ENCODE results near the gene SLIT3.

SLIT3 gene

GRCh38 chr5:168675883-168676408 lies 625.0 kb downstream of the SLIT3 start:
- DNase-seq (ENCODE audit: low read depth, low spot score): no peak

GRCh38 chr5:168674893-168675482 lies 626.0 kb downstream of the SLIT3 start:
- no peak for DNase-seq (ENCODE audit: low read depth, low spot score)

- no peak for DNase-seq (ENCODE audit: low read depth, low spot score)
These were observed 628.1 kb downstream of the SLIT3 start for GRCh38 chr5:168672888-168673287.

- no peak for DNase-seq (ENCODE audit: low read depth, low spot score)
These were observed 628.9 kb downstream of the SLIT3 start for GRCh38 chr5:168672016-168672415.

GRCh38 chr5:168670881-168671575 lies 629.9 kb downstream of the SLIT3 start:
- no peak for DNase-seq (ENCODE audit: low read depth, low spot score)

- no peak for DNase-seq (ENCODE audit: low read depth, low spot score)
These were observed 631.1 kb downstream of the SLIT3 start for GRCh38 chr5:168669668-168670378.

GRCh38 chr5:168669156-168669555 lies 631.8 kb downstream of the SLIT3 start:
- no peak for DNase-seq (ENCODE audit: low read depth, low spot score)

- DNase-seq (ENCODE audit: low read depth, low spot score): no peak
These were observed 632.9 kb downstream of the SLIT3 start for GRCh38 chr5:168668078-168668477.

GRCh38 chr5:168667301-168667840 lies 633.6 kb downstream of the SLIT3 start:
- DNase-seq (ENCODE audit: low read depth, low spot score): no peak

GRCh38 chr5:168666356-168666755 lies 634.6 kb downstream of the SLIT3 start:
- DNase-seq (ENCODE audit: low read depth, low spot score): no peak

GRCh38 chr5:168663276-168664004 lies 637.5 kb downstream of the SLIT3 start:
- no peak for DNase-seq (ENCODE audit: low read depth, low spot score)

- DNase-seq (ENCODE audit: low read depth, low spot score): no peak
These were observed 639.1 kb downstream of the SLIT3 start for GRCh38 chr5:168661593-168662485.

- DNase-seq (ENCODE audit: low read depth, low spot score): no peak
These were observed 640.2 kb downstream of the SLIT3 start for GRCh38 chr5:168660691-168661090.

GRCh38 chr5:168659286-168659847 lies 641.6 kb downstream of the SLIT3 start:
- DNase-seq (ENCODE audit: low read depth, low spot score): no peak

- no peak for DNase-seq (ENCODE audit: low read depth, low spot score)
These were observed 642.5 kb downstream of the SLIT3 start for GRCh38 chr5:168658394-168658793.

GRCh38 chr5:168656633-168657032 lies 644.3 kb downstream of the SLIT3 start:
- peak; percentile 63 for DNase-seq (ENCODE audit: low read depth, low spot score)

GRCh38 chr5:168655316-168655715 lies 645.6 kb downstream of the SLIT3 start:
- DNase-seq (ENCODE audit: low read depth, low spot score): no peak

GRCh38 chr5:168654211-168654721 lies 646.7 kb downstream of the SLIT3 start:
- DNase-seq (ENCODE audit: low read depth, low spot score): peak; percentile 51

- DNase-seq (ENCODE audit: low read depth, low spot score): no peak
These were observed 647.3 kb downstream of the SLIT3 start for GRCh38 chr5:168653626-168654025.

- DNase-seq (ENCODE audit: low read depth, low spot score): peak; percentile 71
These were observed 649.3 kb downstream of the SLIT3 start for GRCh38 chr5:168651648-168652047.
